Trophoblast cell (in vitro differentiated cells and primary cell): ENCODE data around the gene DNAJC11.

Source experiments
- DNase-seq, 2 donors: peaks; one replicate each; pipeline ENCODE4 v3.0.0-alpha.2; 2016
- H2AFZ ChIP-seq: 2 replicates; pipeline ENCODE4 v1.6.1; 2013; ENCODE audit warnings: low read length, moderate library complexity, mild to moderate bottlenecking; ENCODE audit not compliant: insufficient read depth, poor library complexity
- H2AK5ac ChIP-seq: 2 replicates; pipeline ENCODE4 v1.6.1; 2013; ENCODE audit warnings: mild to moderate bottlenecking, low read length
- H2BK120ac ChIP-seq: 2 replicates; pipeline ENCODE4 v1.6.1; 2013; ENCODE audit warnings: low read length, mild to moderate bottlenecking, moderate library complexity; ENCODE audit not compliant: insufficient read depth, poor library complexity
- H2BK12ac ChIP-seq: 2 replicates; pipeline ENCODE4 v1.6.1; 2013; ENCODE audit warnings: mild to moderate bottlenecking, low read length, moderate library complexity
- H2BK5ac ChIP-seq: 2 replicates; pipeline ENCODE4 v1.6.1; 2013; ENCODE audit warnings: low read length, low read depth, moderate library complexity, mild to moderate bottlenecking; ENCODE audit not compliant: poor library complexity
- H3K14ac ChIP-seq: 2 replicates; pipeline ENCODE4 v1.6.1; 2013; ENCODE audit warnings: mild to moderate bottlenecking, low read length
- H3K18ac ChIP-seq: 2 replicates; pipeline ENCODE4 v1.6.1; 2013; ENCODE audit warnings: mild to moderate bottlenecking, low read length
- H3K23ac ChIP-seq: 2 replicates; pipeline ENCODE4 v1.6.1; 2013; ENCODE audit warnings: low read length
- H3K27ac ChIP-seq: 2 replicates; pipeline ENCODE4 v1.5.1; 2013; ENCODE audit warnings: low read depth, mild to moderate bottlenecking, inconsistent platforms, low read length, moderate library complexity
- H3K27me3 ChIP-seq: 2 replicates; pipeline ENCODE4 v1.6.1; 2013; ENCODE audit warnings: inconsistent platforms, mild to moderate bottlenecking, low read length, moderate library complexity; ENCODE audit not compliant: insufficient read depth
- H3K36me3 ChIP-seq, 2 experiments: 1 replicate in 1 of 2; 2 replicates in 1 of 2; pipeline ENCODE4 v1.6.1; 2013; ENCODE audit warnings: low read length in 2 of 2, mild to moderate bottlenecking in 2 of 2, moderate library complexity in 1 of 2; ENCODE audit not compliant: insufficient read depth in 2 of 2, control insufficient read depth in 1 of 2
- H3K4ac ChIP-seq: 2 replicates; pipeline ENCODE4 v1.6.1; 2013; ENCODE audit warnings: low read depth, mild to moderate bottlenecking, low read length, moderate library complexity
- H3K4me1 ChIP-seq, 2 experiments: 1 replicate in 1 of 2; 2 replicates in 1 of 2; pipeline ENCODE4 v1.6.1; 2013; ENCODE audit warnings: low read length in 2 of 2, mild to moderate bottlenecking in 2 of 2, moderate library complexity in 1 of 2; ENCODE audit not compliant: insufficient read depth in 2 of 2, control insufficient read depth in 1 of 2
- H3K4me2 ChIP-seq: 2 replicates; pipeline ENCODE4 v1.6.1; 2013; ENCODE audit warnings: inconsistent platforms, mild to moderate bottlenecking, low read length, moderate library complexity
- H3K4me3 ChIP-seq: 2 replicates; pipeline ENCODE4 v1.5.1; 2013; ENCODE audit warnings: mild to moderate bottlenecking, low read depth, low read length, inconsistent platforms
- H3K79me1 ChIP-seq: one replicate; pipeline ENCODE4 v1.6.1; 2013; ENCODE audit warnings: low read length
- H3K79me2 ChIP-seq: 2 replicates; pipeline ENCODE4 v1.6.1; 2013; ENCODE audit warnings: low read length, mild to moderate bottlenecking; ENCODE audit not compliant: control insufficient read depth, insufficient read depth, poor library complexity
- H3K9ac ChIP-seq: 2 replicates; pipeline ENCODE4 v1.6.1; 2013; ENCODE audit warnings: mild to moderate bottlenecking, low read length
- H3K9me3 ChIP-seq: 2 replicates; pipeline ENCODE4 v1.6.1; 2013; ENCODE audit warnings: low read depth, mild to moderate bottlenecking, control low read depth, inconsistent platforms, low read length; ENCODE audit not compliant: insufficient read depth
- H4K12ac ChIP-seq: 2 replicates; pipeline ENCODE4 v1.6.1; 2013; ENCODE audit warnings: low read depth, mild to moderate bottlenecking, low read length, moderate library complexity
- H4K8ac ChIP-seq: 2 replicates; pipeline ENCODE4 v1.6.1; 2013; ENCODE audit warnings: low read depth, mild to moderate bottlenecking, low read length, moderate library complexity
- H4K91ac ChIP-seq: one replicate; pipeline ENCODE4 v1.6.1; 2013; ENCODE audit warnings: low read depth, mild to moderate bottlenecking, low read length, moderate library complexity
- WGBS: extraction: QIAGEN DNeasy Blood & Tissue Kit; methylation state at CpG from one replicate; pipeline ENCODE4 v1.1.7; 2013; ENCODE audit warnings: missing lambda C conversion rate; ENCODE audit not compliant: insufficient read length, insufficient coverage; ENCODE audit errors: extremely low coverage; 5-methylcytosine and 5-hydroxymethylcytosine counted together

The DNAJC11 gene

DNA sequence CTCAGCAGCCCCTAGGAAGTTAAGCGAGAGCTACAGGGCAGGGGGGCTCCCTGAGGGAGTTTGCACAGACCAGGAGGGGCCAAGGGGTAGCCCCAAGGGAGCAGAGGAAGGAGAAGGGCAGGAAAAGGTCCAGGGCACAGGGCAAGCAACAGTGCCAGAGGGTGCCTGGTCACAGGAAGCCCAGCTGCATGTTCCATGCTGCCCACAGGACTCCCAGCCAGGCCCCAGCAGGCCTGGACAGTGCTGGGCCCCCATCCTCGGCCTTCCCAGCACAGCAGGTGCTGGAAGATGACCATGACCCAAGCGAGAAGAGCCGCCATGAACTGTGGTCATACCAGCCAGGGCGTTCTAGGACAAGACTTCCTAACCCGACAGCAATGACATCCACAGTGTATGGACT is 110.0 kb downstream of the DNAJC11 start:
- no peak overlapping the region for H2AFZ ChIP-seq
- no peak overlapping the region for H4K8ac ChIP-seq
- H2BK120ac ChIP-seq: no peak overlapping the region
- no peaks in the 10 kb centered on the region for H3K79me1 ChIP-seq
- H2BK5ac ChIP-seq: no peak overlapping the region
- H3K4me2 ChIP-seq: no peak overlapping the region
- no peak overlapping the region for H3K27ac ChIP-seq
- no peaks in the 10 kb centered on the region for H3K79me2 ChIP-seq
- no peaks in the 10 kb centered on the region for H3K27me3 ChIP-seq
- WGBS: no CpG with 5 or more reads among the region's 6 CpGs
- H3K36me3 ChIP-seq: peaks cover 85 to 88% of the 10 kb centered on the region in 2 experiments
- H3K9me3 ChIP-seq: no peaks in the 10 kb centered on the region
- H4K91ac ChIP-seq: no peak overlapping the region
- no peak overlapping the region for H3K4me3 ChIP-seq
- H2BK12ac ChIP-seq: no peak overlapping the region
- DNase-seq: no peak
- H2AK5ac ChIP-seq: no peak overlapping the region
- no peaks in the 10 kb centered on the region for H3K4me1 ChIP-seq
- no peak overlapping the region for H4K12ac ChIP-seq
- H3K4ac ChIP-seq: no peak overlapping the region
- H3K14ac ChIP-seq: no peak overlapping the region
- no peak overlapping the region for H3K18ac ChIP-seq
- H3K9ac ChIP-seq: no peak overlapping the region
- no peak overlapping the region for H3K23ac ChIP-seq

- no peak overlapping the region for H4K91ac ChIP-seq
- H3K23ac ChIP-seq: no peak overlapping the region
- no peak overlapping the region for H2BK12ac ChIP-seq
- H3K4ac ChIP-seq: no peak overlapping the region
- no peak overlapping the region for H3K14ac ChIP-seq
- no peak overlapping the region for H3K27ac ChIP-seq
- no peaks in the 10 kb centered on the region for H3K79me2 ChIP-seq
- H3K36me3 ChIP-seq: peaks cover 84% of the 10 kb centered on the region in 2 experiments
- H3K79me1 ChIP-seq: no peaks in the 10 kb centered on the region
- WGBS: no CpG with 5 or more reads among the region's 13 CpGs
- H2AK5ac ChIP-seq: no peak overlapping the region
- no peak overlapping the region for H3K18ac ChIP-seq
- H2BK5ac ChIP-seq: no peak overlapping the region
- H2AFZ ChIP-seq: no peak overlapping the region
- no peak overlapping the region for H4K12ac ChIP-seq
- no peak overlapping the region for H3K4me3 ChIP-seq
- no peaks in the 10 kb centered on the region for H3K27me3 ChIP-seq
- H4K8ac ChIP-seq: no peak overlapping the region
- no peaks in the 10 kb centered on the region for H3K9me3 ChIP-seq
- H3K4me2 ChIP-seq: no peak overlapping the region
- no peak overlapping the region for H3K9ac ChIP-seq
- no peak for DNase-seq
- no peaks in the 10 kb centered on the region for H3K4me1 ChIP-seq
- no peak overlapping the region for H2BK120ac ChIP-seq
These were observed 110.4 kb downstream of the DNAJC11 start for GRCh38 chr1:6591222-6591621.

- no peak overlapping the region for H4K8ac ChIP-seq
- no peaks in the 10 kb centered on the region for H3K27me3 ChIP-seq
- H3K9ac ChIP-seq: no peak overlapping the region
- no peaks in the 10 kb centered on the region for H3K4me1 ChIP-seq
- no peak overlapping the region for H3K27ac ChIP-seq
- H2AK5ac ChIP-seq: no peak overlapping the region
- no peak overlapping the region for H3K18ac ChIP-seq
- H3K23ac ChIP-seq: no peak overlapping the region
- H3K4me3 ChIP-seq: no peak overlapping the region
- no peak overlapping the region for H3K4me2 ChIP-seq
- no peaks in the 10 kb centered on the region for H3K79me1 ChIP-seq
- no peak overlapping the region for H4K91ac ChIP-seq
- H3K9me3 ChIP-seq: no peaks in the 10 kb centered on the region
- no peak overlapping the region for H4K12ac ChIP-seq
- DNase-seq: no peak
- no CpG with 5 or more reads among the region's 7 CpGs for WGBS
- H3K4ac ChIP-seq: no peak overlapping the region
- H3K79me2 ChIP-seq: no peaks in the 10 kb centered on the region
- H2BK120ac ChIP-seq: no peak overlapping the region
- H2BK5ac ChIP-seq: no peak overlapping the region
- no peak overlapping the region for H2AFZ ChIP-seq
- H3K14ac ChIP-seq: no peak overlapping the region
- H2BK12ac ChIP-seq: no peak overlapping the region
- H3K36me3 ChIP-seq: peaks cover 72 to 73% of the 10 kb centered on the region in 2 experiments
These were observed 111.6 kb downstream of the DNAJC11 start for GRCh38 chr1:6590046-6590445.

DNA sequence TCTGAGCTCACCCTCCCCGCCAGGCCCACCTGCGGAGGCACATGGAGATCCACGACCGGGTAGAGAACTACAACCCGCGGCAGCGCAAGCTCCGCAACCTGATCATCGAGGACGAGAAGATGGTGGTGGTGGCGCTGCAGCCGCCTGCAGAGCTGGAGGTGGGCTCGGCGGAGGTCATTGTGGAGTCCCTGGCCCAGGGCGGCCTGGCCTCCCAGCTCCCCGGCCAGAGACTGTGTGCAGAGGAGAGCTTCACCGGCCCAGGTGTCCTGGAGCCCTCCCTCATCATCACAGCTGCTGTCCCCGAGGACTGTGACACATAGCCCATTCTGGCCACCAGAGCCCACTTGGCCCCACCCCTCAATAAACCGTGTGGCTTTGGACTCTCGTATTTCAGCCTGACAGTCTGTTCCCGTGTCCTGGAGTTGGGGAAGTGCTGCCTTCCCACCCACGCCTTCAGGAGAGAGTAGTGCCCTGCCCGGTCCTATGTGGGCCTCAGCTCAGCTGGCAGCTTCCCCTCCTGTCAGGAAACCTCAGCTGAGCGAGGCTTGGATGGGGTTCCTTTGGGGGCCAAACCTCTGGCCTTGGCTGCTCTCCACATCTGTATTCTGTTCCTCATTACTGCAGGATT is 112.6 kb downstream of the DNAJC11 start:
- Histone ChIP-seq H3K79me2 (no peaks in the 10 kb centered on the region), H4K91ac (no peak overlapping the region), H3K27me3 (no peaks in the 10 kb centered on the region), H3K4me2 (no peak overlapping the region), H2BK120ac (no peak overlapping the region), H2BK12ac (no peak overlapping the region), H2AFZ (no peak overlapping the region), H4K8ac (no peak overlapping the region), H3K23ac (no peak overlapping the region), H3K9ac (no peak overlapping the region), H3K4me1 (no peaks in the 10 kb centered on the region), H2BK5ac (no peak overlapping the region), H2AK5ac (no peak overlapping the region), H3K14ac (no peak overlapping the region), H3K79me1 (no peaks in the 10 kb centered on the region), H3K27ac (no peak overlapping the region), H4K12ac (no peak overlapping the region), H3K9me3 (no peaks in the 10 kb centered on the region), H3K36me3 (peaks cover 64 to 67% of the 10 kb centered on the region in 2 experiments), H3K4me3 (no peak overlapping the region), H3K4ac (no peak overlapping the region), H3K18ac (no peak overlapping the region)
- DNase-seq: no peak
- no CpG with 5 or more reads among the region's 24 CpGs for WGBS
